Lower lobe of right lung (tissue), 2 donors: ENCODE results near the gene MEMO1. TPM values are rescaled to one million over a fixed set of nuclear protein-coding genes. Genes with fewer than 3 reads are reported as not detected.

Source experiments
- ATAC-seq, 2 donors: fragments of 200-7000 bp; cut with Tn5 transposase; one replicate each; pipeline ENCODE4 v1.9.1; 2020 to 2022; ENCODE audit warnings: mild to moderate bottlenecking in 2 of 2, moderate library complexity in 2 of 2
- DNase-seq: peaks from one replicate; pipeline ENCODE4 v3.0.0-alpha.2; 2020
- H3K27ac ChIP-seq: fragments of 200-600 bp; one replicate; pipeline ENCODE4 v1.8.0; 2022
- H3K27me3 ChIP-seq: fragments of 200-600 bp; one replicate; pipeline ENCODE4 v1.8.0; 2022; ENCODE audit warnings: low read depth
- H3K36me3 ChIP-seq: fragments of 200-600 bp; one replicate; pipeline ENCODE4 v1.8.0; 2022; ENCODE audit warnings: mild to moderate bottlenecking
- H3K4me1 ChIP-seq: fragments of 200-600 bp; one replicate; pipeline ENCODE4 v1.8.0; 2022
- H3K4me3 ChIP-seq: fragments of 200-600 bp; one replicate; pipeline ENCODE4 v1.8.0; 2022; ENCODE audit warnings: mild to moderate bottlenecking
- H3K9me3 ChIP-seq: fragments of 200-600 bp; one replicate; pipeline ENCODE4 v1.8.0; 2022
- intact Hi-C: fragments of 100-400 bp; cut with DNase I; formaldehyde crosslinking; loops from one replicate; pipeline ENCODE4 v1.11.0; 2022
- total RNA-seq: library from RNA; stranded (reverse); fragmentation: NEBNext Ultra II Directional; extraction: Animal tissue kit (Norgen Biotek cat#: 25700); gene quantifications from one replicate; pipeline ENCODE4 v1.2.1, GENCODE V29; 2021
- TF ChIP-seq, protein P1 (sequence below): fragments of 200-600 bp; IDR thresholded peaks from one replicate; pipeline ENCODE4 v1.8.0; 2022; ENCODE audit warnings: antibody characterized with exemption, mild to moderate bottlenecking
- donor health status: DM: no; HTN: yes; CAD: no; lungs with severe emphysema.

The MEMO1 gene
- total RNA-seq, 1 donor from 2014 or later, result 35.7 TPM

DNA sequence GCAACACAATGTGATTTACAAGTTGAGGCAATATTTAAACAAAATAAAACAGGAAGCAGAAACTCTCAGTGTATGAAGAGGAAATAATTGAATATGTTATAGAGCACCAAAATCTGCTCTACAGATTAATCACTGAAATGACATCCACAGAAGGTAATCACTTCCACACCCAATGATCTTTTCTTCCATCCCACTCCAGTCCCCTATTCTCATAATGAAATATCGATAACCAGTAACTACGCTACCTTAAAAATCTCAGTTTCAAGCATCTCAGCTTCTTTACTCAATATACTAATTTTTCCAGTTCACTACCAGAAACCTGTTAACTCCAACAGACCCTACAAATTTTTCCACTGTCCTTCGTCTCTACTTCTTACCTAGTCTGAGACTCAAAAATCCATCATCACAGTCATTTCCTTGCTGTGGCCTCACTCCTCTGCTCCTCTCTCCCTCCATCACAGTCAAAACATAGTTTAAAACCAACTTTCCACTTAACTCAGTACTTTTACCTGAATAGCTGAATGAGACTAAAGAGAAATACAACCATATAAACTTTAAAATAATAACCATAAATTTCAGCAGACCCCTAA is 67.1 kb downstream of the MEMO1 start:
- H3K27me3 ChIP-seq, result no peaks in the 10 kb centered on the region
- DNase-seq (no peak), ATAC-seq (no peak)
- intact Hi-C loops, result no loop called here
- peaks cover 13% of the 10 kb centered on the region for H3K36me3 ChIP-seq
- H3K9me3 ChIP-seq, result no peaks in the 10 kb centered on the region
- TF ChIP-seq, protein P1, sequence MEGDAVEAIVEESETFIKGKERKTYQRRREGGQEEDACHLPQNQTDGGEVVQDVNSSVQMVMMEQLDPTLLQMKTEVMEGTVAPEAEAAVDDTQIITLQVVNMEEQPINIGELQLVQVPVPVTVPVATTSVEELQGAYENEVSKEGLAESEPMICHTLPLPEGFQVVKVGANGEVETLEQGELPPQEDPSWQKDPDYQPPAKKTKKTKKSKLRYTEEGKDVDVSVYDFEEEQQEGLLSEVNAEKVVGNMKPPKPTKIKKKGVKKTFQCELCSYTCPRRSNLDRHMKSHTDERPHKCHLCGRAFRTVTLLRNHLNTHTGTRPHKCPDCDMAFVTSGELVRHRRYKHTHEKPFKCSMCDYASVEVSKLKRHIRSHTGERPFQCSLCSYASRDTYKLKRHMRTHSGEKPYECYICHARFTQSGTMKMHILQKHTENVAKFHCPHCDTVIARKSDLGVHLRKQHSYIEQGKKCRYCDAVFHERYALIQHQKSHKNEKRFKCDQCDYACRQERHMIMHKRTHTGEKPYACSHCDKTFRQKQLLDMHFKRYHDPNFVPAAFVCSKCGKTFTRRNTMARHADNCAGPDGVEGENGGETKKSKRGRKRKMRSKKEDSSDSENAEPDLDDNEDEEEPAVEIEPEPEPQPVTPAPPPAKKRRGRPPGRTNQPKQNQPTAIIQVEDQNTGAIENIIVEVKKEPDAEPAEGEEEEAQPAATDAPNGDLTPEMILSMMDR, result no peak
- no peak overlapping the region for H3K4me3 ChIP-seq
- no peaks in the 10 kb centered on the region for H3K4me1 ChIP-seq
- H3K27ac ChIP-seq, result no peak overlapping the region

GRCh38 chr2:31940920-31941319 is 69.9 kb downstream of the MEMO1 start:
- Histone ChIP-seq H3K4me3 (no peak overlapping the region), H3K9me3 (no peaks in the 10 kb centered on the region), H3K4me1 (no peaks in the 10 kb centered on the region), H3K27me3 (no peaks in the 10 kb centered on the region), H3K36me3 (peaks cover 13% of the 10 kb centered on the region), H3K27ac (no peak overlapping the region)
- no peak for ATAC-seq
- intact Hi-C loops, result no loop called here
- no peak for DNase-seq
- TF ChIP-seq, protein P1, result no peak

- intact Hi-C loops, result no loop called here
- TF ChIP-seq, protein P1, result no peak
- no peak overlapping the region for H3K4me3 ChIP-seq
- H3K4me1 ChIP-seq, result no peaks in the 10 kb centered on the region
- ATAC-seq, result no peak
- DNase-seq, result no peak
- no peak overlapping the region for H3K27ac ChIP-seq
- H3K36me3 ChIP-seq, result peaks cover 7% of the 10 kb centered on the region
- H3K27me3 ChIP-seq, result no peaks in the 10 kb centered on the region
- no peaks in the 10 kb centered on the region for H3K9me3 ChIP-seq
Measured at GRCh38 chr2:31937741-31938140, 73.1 kb downstream of the MEMO1 start.

DNA sequence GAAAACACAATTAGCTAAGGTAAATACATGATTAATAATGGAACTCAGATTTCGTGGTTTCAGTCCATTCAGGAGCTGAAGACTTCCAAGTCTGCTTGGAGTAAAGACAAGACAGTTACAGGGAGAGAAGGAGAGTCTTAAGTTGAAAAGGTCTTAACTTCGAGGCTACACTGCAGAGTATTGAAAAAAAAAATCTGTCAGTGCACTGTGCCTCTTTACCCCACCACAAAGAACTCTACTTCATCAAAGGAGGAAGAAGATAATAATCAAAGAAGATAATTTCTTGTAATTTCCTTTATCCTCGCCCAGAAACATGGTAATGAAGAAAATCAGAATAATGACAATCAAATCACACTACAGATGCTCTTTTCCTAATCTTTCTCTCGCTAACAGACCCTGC is 75.4 kb downstream of the MEMO1 start:
- intact Hi-C loops, result no loop called here
- H3K4me1 ChIP-seq, result no peaks in the 10 kb centered on the region
- TF ChIP-seq, protein P1, result no peak
- H3K27me3 ChIP-seq, result no peaks in the 10 kb centered on the region
- H3K27ac ChIP-seq, result no peak overlapping the region
- H3K4me3 ChIP-seq, result no peak overlapping the region
- ATAC-seq, result no peak
- H3K9me3 ChIP-seq, result no peaks in the 10 kb centered on the region
- no peaks in the 10 kb centered on the region for H3K36me3 ChIP-seq
- DNase-seq, result no peak

GRCh38 chr2:31933066-31933465 is 77.7 kb downstream of the MEMO1 start:
- no peak overlapping the region for H3K4me3 ChIP-seq
- H3K9me3 ChIP-seq, result no peaks in the 10 kb centered on the region
- DNase-seq (no peak), ATAC-seq (no peak)
- no peaks in the 10 kb centered on the region for H3K27me3 ChIP-seq
- TF ChIP-seq, protein P1, result no peak
- no peaks in the 10 kb centered on the region for H3K36me3 ChIP-seq
- no peak overlapping the region for H3K27ac ChIP-seq
- no peaks in the 10 kb centered on the region for H3K4me1 ChIP-seq
- intact Hi-C loops, result no loop called here
